Neural progenitor cell (in vitro differentiated cells): ENCODE measurements around the gene ASL.

Source experiments
- CTCF ChIP-seq: fragments of 200-600 bp; sonication (generic); IDR thresholded peaks from 2 replicates; pipeline ENCODE4 v1.5.1; 2017; ENCODE audit warnings: antibody characterized with exemption, mild to moderate bottlenecking
- EZH2 ChIP-seq: fragments of 200-600 bp; sonication (generic); IDR thresholded peaks from 2 replicates; pipeline ENCODE4 v1.6.1; 2017; ENCODE audit warnings: antibody characterized with exemption, mild to moderate bottlenecking, moderate library complexity
- EZH2phosphoT487 ChIP-seq: fragments of 200-600 bp; sonication (generic); IDR thresholded peaks from 2 replicates; pipeline ENCODE4 v1.6.1; 2017; ENCODE audit warnings: antibody characterized with exemption

- TF ChIP-seq EZH2phosphoT487 (no peak), CTCF (no peak), EZH2 (no peak)
Observed at GRCh38 chr7:66099551-66100407, 24.2 kb downstream of the ASL start.
